CD4-positive, alpha-beta memory T cell (primary cell): Measurements from ENCODE around the gene ZNF215. TPM values are rescaled to one million over a fixed set of nuclear protein-coding genes. Genes with fewer than 3 reads are reported as not detected.
"Not testable (repeated sequence)": the region's sequence is repeated elsewhere in the genome, so short reads cannot be mapped to it uniquely, and the experiment has no call there.

Experiments
- CTCF ChIA-PET: fragments of 350-600 bp; sonication (Branson Sonifier 250); formaldehyde crosslinking; loops from one replicate; lab custom pipeline; 2021; ENCODE audit warnings: inconsistent platforms; ENCODE audit not compliant: partially characterized antibody; lab: Charles Lee
- POLR2A ChIA-PET: fragments of 350-600 bp; sonication (Branson Sonifier 250); formaldehyde crosslinking; loops from one replicate; lab custom pipeline; 2021; ENCODE audit not compliant: partially characterized antibody; lab: Charles Lee
- DNase-seq, 5 donors: peaks; one replicate each; pipeline versions ENCODE4 v3.0.0 to v3.0.0-alpha.2; 2020 to 2022; ENCODE audit warnings: mixed read lengths in 1 of 5
- H3K27ac ChIP-seq: one replicate; pipeline ENCODE4 v1.7.0; 2013; ENCODE audit warnings: low read depth, low read length
- H3K27me3 ChIP-seq: 2 replicates; pipeline ENCODE4 v1.7.0; 2013; ENCODE audit warnings: mild to moderate bottlenecking, low read length, moderate library complexity; ENCODE audit not compliant: insufficient read depth
- H3K36me3 ChIP-seq: 2 replicates; pipeline ENCODE4 v1.7.0; 2013; ENCODE audit warnings: mild to moderate bottlenecking, low read length, moderate library complexity; ENCODE audit not compliant: insufficient read depth
- H3K4me1 ChIP-seq: 2 replicates; pipeline ENCODE4 v1.7.0; 2013; ENCODE audit warnings: mild to moderate bottlenecking, low read length, moderate library complexity; ENCODE audit not compliant: insufficient read depth
- H3K4me3 ChIP-seq, 2 donors: one replicate each; pipeline ENCODE4 v1.7.0; 2013; ENCODE audit warnings: low read length in 2 of 2, mild to moderate bottlenecking in 1 of 2
- H3K9me3 ChIP-seq, 2 donors: one replicate each; pipeline ENCODE4 v1.7.0; 2013; ENCODE audit warnings: low read length in 2 of 2, control low read depth in 1 of 2; ENCODE audit not compliant: control insufficient read depth in 1 of 2
- H3K27ac Mint-ChIP-seq, 7 donors: one replicate each; pipeline ENCODE4 v1.8.0; 2020 to 2021; ENCODE audit warnings: mixed read lengths in 7 of 7, mild to moderate bottlenecking in 6 of 7, inconsistent platforms in 3 of 7, moderate library complexity in 3 of 7
- H3K27me3 Mint-ChIP-seq, 2 donors: one replicate each; pipeline ENCODE4 v1.8.0; 2020 to 2021; ENCODE audit warnings: mixed read lengths in 2 of 2
- H3K36me3 Mint-ChIP-seq, 2 donors: one replicate each; pipeline ENCODE4 v1.8.0; 2020 to 2021; ENCODE audit warnings: mixed read lengths in 2 of 2, inconsistent platforms in 1 of 2, mild to moderate bottlenecking in 1 of 2
- H3K4me1 Mint-ChIP-seq, 4 donors: one replicate each; pipeline ENCODE4 v1.8.0; 2020 to 2021; ENCODE audit warnings: mixed read lengths in 4 of 4, mild to moderate bottlenecking in 1 of 4
- H3K4me3 Mint-ChIP-seq, 8 donors: one replicate each; pipeline ENCODE4 v1.8.0; 2020 to 2021; ENCODE audit warnings: mixed read lengths in 8 of 8, mild to moderate bottlenecking in 7 of 8, moderate library complexity in 6 of 8, inconsistent platforms in 3 of 8
- H3K9me3 Mint-ChIP-seq, 8 donors: one replicate each; pipeline ENCODE4 v1.8.0; 2020 to 2021; ENCODE audit warnings: mixed read lengths in 8 of 8, mild to moderate bottlenecking in 5 of 8, inconsistent platforms in 3 of 8, moderate library complexity in 1 of 8
- intact Hi-C: fragments of 100-400 bp; cut with micrococcal nuclease; formaldehyde crosslinking; loops from one replicate; pipeline ENCODE4 v1.15.1; 2023
- polyA plus RNA-seq, 2 donors: library from polyadenylated mRNA; unstranded; fragments of 300-500 nt; fragmentation: Illumina TruSeq; gene quantifications; one replicate each; pipeline ENCODE4 v1.2.3, GENCODE V29; 2021
- total RNA-seq, 2 experiments: library from RNA; stranded (reverse); gene quantifications; one replicate each; pipeline ENCODE4 v1.2.3, GENCODE V29; 2021

The ZNF215 gene
- total and polyA plus RNA-seq, 4 experiments from 2014 or later: not detected

DNA sequence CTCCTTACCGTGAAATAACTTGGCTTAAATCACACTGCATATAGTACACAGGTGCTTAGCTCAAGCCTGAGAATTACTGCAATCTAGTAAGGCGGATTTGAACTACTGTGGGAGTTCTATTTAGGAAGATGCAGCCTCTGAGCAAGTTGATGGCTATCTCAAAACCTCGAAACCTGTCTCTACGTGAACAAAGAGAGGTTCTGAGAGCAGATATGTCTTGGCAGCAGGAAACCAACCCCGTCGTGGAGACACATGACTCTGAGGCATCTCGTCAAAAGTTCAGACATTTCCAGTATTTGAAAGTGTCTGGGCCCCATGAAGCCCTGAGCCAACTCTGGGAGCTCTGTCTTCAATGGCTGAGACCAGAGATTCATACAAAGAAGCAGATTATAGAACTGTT, 5.9 kb downstream of the ZNF215 start:
- no peak for DNase-seq
- H3K27ac Mint-ChIP-seq: no peak overlapping the region
- H3K4me1 Mint-ChIP-seq: peaks cover 2 to 9% (median 6%) of the 10 kb centered on the region in 4 donors
- no peaks in the 10 kb centered on the region for H3K36me3 ChIP-seq
- POLR2A ChIA-PET: no interaction called here
- CTCF ChIA-PET: no interaction called here
- H3K9me3 ChIP-seq: no peaks in the 10 kb centered on the region
- peaks cover 24 to 31% of the 10 kb centered on the region in 2 donors for H3K27me3 Mint-ChIP-seq
- H3K36me3 Mint-ChIP-seq: no peaks in the 10 kb centered on the region
- H3K4me1 ChIP-seq: peaks cover 7% of the 10 kb centered on the region
- H3K27ac ChIP-seq: no peak overlapping the region
- no peak overlapping the region for H3K4me3 ChIP-seq
- no peak overlapping the region for H3K4me3 Mint-ChIP-seq
- intact Hi-C loops: no loop called here
- peaks cover 0 to 4% (median 0%) of the 10 kb centered on the region in 8 donors for H3K9me3 Mint-ChIP-seq
- H3K27me3 ChIP-seq: peaks cover 6% of the 10 kb centered on the region

DNA sequence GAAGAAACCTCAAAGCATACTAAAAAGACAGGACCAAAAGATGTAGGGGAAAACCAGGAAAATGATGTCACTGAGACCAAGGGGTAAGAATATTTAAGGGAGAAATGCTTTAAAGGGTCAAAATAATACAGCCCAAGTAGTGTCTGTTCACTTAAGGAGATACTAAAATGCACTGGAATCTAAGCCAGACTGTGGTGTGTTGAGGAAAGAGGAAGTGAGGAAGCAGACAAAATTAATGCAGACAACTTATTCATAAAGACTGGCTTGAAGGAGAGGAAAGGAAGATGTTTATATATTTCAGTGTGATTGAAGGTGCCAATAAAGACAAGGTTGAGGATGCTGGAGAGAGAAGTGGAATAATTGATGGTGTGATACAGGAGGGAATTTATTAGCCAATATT, 15.7 kb downstream of the ZNF215 start:
- DNase-seq: no peak
- Histone ChIP-seq H3K4me1 (no peaks in the 10 kb centered on the region), H3K4me3 (no peak overlapping the region), H3K36me3 (no peaks in the 10 kb centered on the region), H3K9me3 (no peaks in the 10 kb centered on the region), H3K27ac (no peak overlapping the region), H3K27me3 (no peaks in the 10 kb centered on the region)
- Mint-ChIP-seq H3K9me3 (no peaks in the 10 kb centered on the region), H3K36me3 (no peaks in the 10 kb centered on the region), H3K27me3 (no peaks in the 10 kb centered on the region), H3K4me1 (no peaks in the 10 kb centered on the region), H3K4me3 (no peak overlapping the region), H3K27ac (no peak overlapping the region)
- intact Hi-C loops: no loop called here
- ChIA-PET CTCF (no interaction called here), POLR2A (no interaction called here)

DNA sequence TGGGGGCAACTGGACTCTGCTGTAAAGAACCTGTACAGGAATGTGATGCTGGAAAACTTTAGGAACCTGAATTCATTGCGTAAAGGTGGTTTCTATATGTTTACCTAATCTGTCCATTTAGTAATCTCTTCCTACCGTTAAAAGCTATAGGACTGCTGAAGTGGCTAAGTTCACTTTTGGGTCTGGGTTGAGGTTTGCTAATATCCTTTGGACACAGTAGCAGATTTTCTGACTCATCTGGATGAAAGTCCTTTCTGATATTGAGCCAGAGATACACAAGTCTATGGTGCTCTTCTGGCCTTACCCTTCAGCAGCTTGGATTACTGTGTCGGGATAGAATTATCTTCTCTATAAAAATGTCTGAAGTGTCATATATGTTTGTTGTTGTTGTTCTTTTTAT, 16.9 kb downstream of the ZNF215 start:
- no peak for DNase-seq
- Mint-ChIP-seq H3K36me3 (no peaks in the 10 kb centered on the region), H3K27me3 (no peaks in the 10 kb centered on the region), H3K4me3 (no peak overlapping the region), H3K4me1 (no peaks in the 10 kb centered on the region), H3K27ac (no peak overlapping the region), H3K9me3 (no peaks in the 10 kb centered on the region)
- POLR2A ChIA-PET: no interaction called here
- Histone ChIP-seq H3K27me3 (no peaks in the 10 kb centered on the region), H3K36me3 (no peaks in the 10 kb centered on the region), H3K9me3 (no peaks in the 10 kb centered on the region), H3K4me1 (no peaks in the 10 kb centered on the region), H3K4me3 (no peak overlapping the region), H3K27ac (no peak overlapping the region)
- intact Hi-C loops: no loop called here
- CTCF ChIA-PET: no interaction called here

DNA sequence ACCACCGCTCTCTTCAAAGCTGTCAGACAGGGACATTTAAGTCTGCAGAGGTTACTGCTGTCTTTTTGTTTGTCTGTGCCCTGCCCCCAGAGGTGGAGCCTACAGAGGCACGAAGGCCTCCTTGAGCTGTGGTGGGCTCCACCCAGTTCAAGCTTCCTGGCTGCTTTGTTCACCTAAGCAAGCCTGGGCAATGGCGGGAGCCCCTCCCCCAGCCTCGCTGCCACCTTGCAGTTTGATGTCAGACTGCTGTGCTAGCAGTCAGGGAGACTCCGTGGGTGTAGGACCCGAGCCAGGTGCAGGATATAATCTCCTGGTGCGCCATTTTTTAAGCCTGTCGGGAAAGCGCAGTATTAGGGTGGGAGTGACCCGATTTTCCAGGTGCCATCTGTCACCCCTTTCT, 28.0 kb downstream of the ZNF215 start:
- DNase-seq, CTCF ChIA-PET: not testable (repeated sequence)
- peaks cover 0 to 14% (median 0%) of the 10 kb centered on the region in 8 donors for H3K9me3 Mint-ChIP-seq

DNA sequence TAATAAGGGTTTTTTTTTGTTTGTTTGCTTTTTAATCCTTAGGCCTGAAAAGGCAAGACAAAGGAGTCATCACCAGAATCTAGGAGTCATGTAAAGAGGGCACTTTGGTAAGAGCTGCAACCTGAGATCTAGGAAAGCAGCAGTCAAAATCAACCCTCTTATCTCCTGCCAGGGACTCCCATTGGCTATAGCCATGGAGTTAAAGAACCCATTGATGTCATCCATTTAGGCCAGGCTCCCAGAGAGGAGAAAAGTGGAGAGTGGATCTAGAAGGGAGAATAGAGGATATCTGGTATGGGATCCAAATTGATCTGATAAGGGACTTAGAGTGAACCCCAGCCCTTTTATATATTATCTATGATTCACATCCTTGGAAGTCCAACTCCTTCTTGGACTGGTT, 35.9 kb downstream of the ZNF215 start:
- no peaks in the 10 kb centered on the region for H3K27me3 ChIP-seq
- H3K4me3 ChIP-seq: no peak overlapping the region
- H3K4me1 Mint-ChIP-seq: no peaks in the 10 kb centered on the region
- no peak for DNase-seq
- no peak overlapping the region for H3K27ac Mint-ChIP-seq
- no peaks in the 10 kb centered on the region for H3K36me3 Mint-ChIP-seq
- no peak overlapping the region for H3K27ac ChIP-seq
- intact Hi-C loops: no loop called here
- H3K4me3 Mint-ChIP-seq: no peak overlapping the region
- POLR2A ChIA-PET: no interaction called here
- CTCF ChIA-PET: no interaction called here
- peaks cover 0 to 3% (median 0%) of the 10 kb centered on the region in 8 donors for H3K9me3 Mint-ChIP-seq
- peaks cover 0 to 2% of the 10 kb centered on the region in 2 donors for H3K27me3 Mint-ChIP-seq
- no peaks in the 10 kb centered on the region for H3K4me1 ChIP-seq
- no peaks in the 10 kb centered on the region for H3K36me3 ChIP-seq
- H3K9me3 ChIP-seq: no peaks in the 10 kb centered on the region

More for the DNA sequence above, 28.0 kb downstream of the ZNF215 start:
- H3K27me3 Mint-ChIP-seq, H3K4me3 Mint-ChIP-seq, H3K4me1 ChIP-seq, H3K27ac ChIP-seq, POLR2A ChIA-PET, H3K9me3 ChIP-seq, H3K27me3 ChIP-seq, intact Hi-C loops, H3K36me3 Mint-ChIP-seq, H3K36me3 ChIP-seq, H3K4me1 Mint-ChIP-seq, H3K4me3 ChIP-seq: not testable (repeated sequence)
- H3K27ac Mint-ChIP-seq: peak overlapping the region in 1 of 7 donors; percentile 41

DNA sequence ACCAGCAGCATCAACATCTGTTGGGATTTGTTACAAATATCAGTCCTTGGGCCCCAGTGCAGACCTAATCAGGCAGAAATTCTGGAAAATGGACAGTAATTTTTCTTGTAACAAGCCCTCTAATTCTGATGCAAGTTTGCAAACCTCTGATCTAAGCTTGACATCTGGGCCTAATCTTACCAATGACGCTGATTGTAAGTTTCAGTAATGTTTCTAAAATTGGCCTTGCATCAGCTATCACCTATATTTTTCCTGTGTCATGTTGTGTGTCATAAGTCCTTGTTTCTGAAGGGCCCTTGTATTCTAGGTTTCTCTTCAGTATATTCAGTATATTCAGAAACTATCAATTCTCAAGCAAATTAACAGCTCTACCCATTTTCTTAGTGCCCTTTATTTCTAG, 36.4 kb downstream of the ZNF215 start:
- H3K9me3 Mint-ChIP-seq: peaks cover 0 to 5% (median 0%) of the 10 kb centered on the region in 8 donors
- CTCF ChIA-PET: no interaction called here
- intact Hi-C loops: no loop called here

DNA sequence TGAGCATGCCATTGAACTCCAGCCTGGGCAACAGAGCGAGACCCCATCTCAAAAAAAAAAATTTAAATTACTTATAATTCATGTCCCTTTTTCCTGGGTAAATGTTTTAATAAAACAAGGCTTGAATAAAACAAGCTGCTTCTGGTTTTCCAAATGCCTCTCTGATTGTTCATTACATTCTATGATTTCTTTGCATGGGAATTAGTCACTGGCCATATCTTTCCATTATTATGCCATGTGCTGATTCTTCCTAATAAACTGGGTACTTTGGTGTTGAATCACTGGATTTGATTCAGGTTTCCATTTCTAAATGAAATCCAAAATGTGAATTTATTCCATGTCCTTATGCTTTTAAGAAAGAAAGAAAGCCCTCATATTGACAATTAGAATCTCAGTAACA, 42.6 kb downstream of the ZNF215 start:
- CTCF ChIA-PET: interaction anchor here (0.6 kb wide), 1 partner anchor 9 kb away, joined by 3 read pairs; no protein-coding TSS in a partner anchor
- no peak for DNase-seq
- no peaks in the 10 kb centered on the region for H3K9me3 ChIP-seq
- POLR2A ChIA-PET: no interaction called here
- H3K4me1 Mint-ChIP-seq: no peaks in the 10 kb centered on the region
- H3K4me1 ChIP-seq: no peaks in the 10 kb centered on the region
- H3K27me3 Mint-ChIP-seq: peaks cover 2 to 3% of the 10 kb centered on the region in 2 donors
- no peak overlapping the region for H3K4me3 Mint-ChIP-seq
- H3K4me3 ChIP-seq: no peak overlapping the region
- no peaks in the 10 kb centered on the region for H3K36me3 ChIP-seq
- intact Hi-C loops: no loop called here
- peaks cover 0 to 14% (median 9%) of the 10 kb centered on the region in 8 donors for H3K9me3 Mint-ChIP-seq
- H3K36me3 Mint-ChIP-seq: no peaks in the 10 kb centered on the region
- H3K27ac ChIP-seq: no peak overlapping the region
- no peak overlapping the region for H3K27ac Mint-ChIP-seq
- no peaks in the 10 kb centered on the region for H3K27me3 ChIP-seq

More for the DNA sequence above, 36.4 kb downstream of the ZNF215 start:
- Mint-ChIP-seq H3K4me1 (no peaks in the 10 kb centered on the region), H3K27me3 (peaks cover 0 to 2% of the 10 kb centered on the region in 2 donors), H3K36me3 (no peaks in the 10 kb centered on the region), H3K27ac (no peak overlapping the region), H3K4me3 (no peak overlapping the region)
- Histone ChIP-seq H3K4me1 (no peaks in the 10 kb centered on the region), H3K27me3 (no peaks in the 10 kb centered on the region), H3K9me3 (no peaks in the 10 kb centered on the region), H3K4me3 (no peak overlapping the region), H3K36me3 (no peaks in the 10 kb centered on the region), H3K27ac (no peak overlapping the region)
- no peak for DNase-seq
- POLR2A ChIA-PET: no interaction called here

DNA sequence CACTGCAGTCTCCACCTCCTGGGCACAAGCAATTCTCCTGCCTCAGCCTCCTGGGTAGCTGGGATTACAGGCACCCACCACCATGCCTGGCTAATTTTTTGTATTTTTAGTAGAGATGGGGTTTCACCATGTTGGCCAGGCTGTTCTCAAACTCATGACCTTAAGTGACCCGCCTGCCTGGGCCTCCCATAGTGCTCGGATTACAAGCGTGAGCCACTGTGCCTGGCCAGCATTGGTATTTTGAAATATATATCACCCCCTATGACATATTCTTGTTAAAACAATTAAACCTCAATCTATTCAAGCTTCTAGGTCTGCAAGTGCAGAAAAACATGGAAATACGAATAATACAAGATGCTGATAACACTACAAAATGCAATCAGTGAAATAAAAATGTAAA, 43.6 kb downstream of the ZNF215 start:
- H3K36me3 ChIP-seq, H3K4me1 Mint-ChIP-seq, DNase-seq, intact Hi-C loops, H3K9me3 ChIP-seq, H3K36me3 Mint-ChIP-seq, H3K27me3 Mint-ChIP-seq, H3K4me3 ChIP-seq, CTCF ChIA-PET, H3K4me1 ChIP-seq, H3K4me3 Mint-ChIP-seq, POLR2A ChIA-PET, H3K27me3 ChIP-seq, H3K27ac Mint-ChIP-seq, H3K27ac ChIP-seq: not testable (repeated sequence)
- H3K9me3 Mint-ChIP-seq: peaks cover 0 to 14% (median 9%) of the 10 kb centered on the region in 8 donors
